Limb (tissue), 2 donors: ENCODE measurements around the gene APOL4.
A peak's percentile ranks its signal among the peaks of the same experiment; 100 is the strongest.
"Not testable (repeated sequence)": the region's sequence is repeated elsewhere in the genome, so short reads cannot be mapped to it uniquely, and the experiment has no call there.

Source experiments
- DNase-seq, 2 donors: peaks; one replicate each; pipeline ENCODE4 v3.0.0-alpha.2; 2016; ENCODE audit errors: extremely low spot score in 2 of 2

Gene APOL4

DNA sequence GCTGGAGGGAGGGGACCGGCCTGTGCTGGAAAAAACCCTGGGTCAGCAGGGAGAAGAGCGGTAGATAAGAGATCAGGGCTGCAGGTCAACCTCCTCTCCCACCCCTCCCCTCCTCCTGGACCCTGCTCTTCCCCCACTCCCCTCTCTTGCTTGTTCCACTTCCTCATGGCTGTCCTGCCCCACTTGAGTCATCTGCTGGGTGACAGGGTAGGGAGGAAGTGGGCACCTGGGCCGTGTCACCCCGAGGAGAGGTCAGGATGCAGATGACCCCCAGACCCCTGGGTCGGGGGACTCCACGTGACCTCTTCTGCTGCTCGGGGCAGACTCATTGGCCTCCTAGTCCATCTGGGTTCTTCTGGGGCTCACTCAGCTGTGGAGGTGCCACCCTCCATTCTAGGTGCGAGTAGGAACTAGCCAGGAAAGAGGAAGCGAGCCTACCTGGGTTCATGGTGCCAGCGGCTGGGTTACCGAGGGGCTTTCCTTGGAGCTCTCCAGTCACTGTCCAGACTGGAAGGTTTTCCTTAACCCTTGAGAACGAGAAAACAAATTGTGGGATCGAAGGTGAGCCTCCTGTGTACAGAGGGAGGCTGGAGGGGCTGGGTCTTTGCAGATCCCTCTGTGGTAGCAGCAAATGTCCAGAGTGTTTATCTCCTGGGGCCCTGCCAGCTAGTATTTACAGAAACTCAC lies 31.2 kb upstream of the APOL4 start:
- DNase-seq, result no peak

DNA sequence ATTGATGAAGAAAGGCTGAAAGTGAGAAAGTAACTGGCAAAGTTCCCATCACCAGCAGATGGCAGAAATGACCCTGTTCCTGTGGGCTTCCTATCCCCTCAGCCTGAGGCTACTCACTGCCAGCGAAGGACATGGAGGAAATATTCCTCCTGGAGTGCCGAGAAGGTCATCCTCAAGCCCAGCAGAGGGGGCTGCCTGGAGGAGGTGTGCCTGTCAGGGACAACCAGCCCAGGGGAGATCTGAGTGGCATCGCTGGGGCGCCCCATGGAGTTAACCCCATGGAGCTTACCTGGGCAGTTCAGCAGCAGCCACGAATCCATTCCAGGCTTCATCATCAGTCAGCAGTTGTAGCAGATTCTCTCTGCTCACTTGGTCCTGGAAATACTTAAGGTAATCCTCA lies 29.4 kb upstream of the APOL4 start:
- DNase-seq, result not testable (repeated sequence)

DNA sequence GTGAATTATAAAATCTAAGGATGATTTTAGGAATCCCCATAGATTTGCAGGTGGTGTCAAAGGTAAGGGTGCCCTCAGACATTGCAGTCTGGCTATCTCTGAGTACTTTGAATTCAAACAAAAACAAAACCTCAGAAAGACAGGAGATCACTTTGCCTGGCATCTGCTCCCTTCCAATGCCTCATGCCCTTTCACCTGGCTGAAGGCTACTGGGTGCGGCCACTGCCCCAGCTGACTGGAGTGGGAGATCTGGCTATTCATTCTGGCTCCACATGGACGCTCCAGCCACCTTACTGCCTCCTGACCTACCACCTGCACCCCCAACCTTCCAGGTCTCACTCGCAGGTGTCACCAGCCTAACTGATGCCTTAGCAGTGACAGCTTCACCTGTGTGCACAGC lies 28.0 kb upstream of the APOL4 start:
- DNase-seq, result not testable (repeated sequence)

DNA sequence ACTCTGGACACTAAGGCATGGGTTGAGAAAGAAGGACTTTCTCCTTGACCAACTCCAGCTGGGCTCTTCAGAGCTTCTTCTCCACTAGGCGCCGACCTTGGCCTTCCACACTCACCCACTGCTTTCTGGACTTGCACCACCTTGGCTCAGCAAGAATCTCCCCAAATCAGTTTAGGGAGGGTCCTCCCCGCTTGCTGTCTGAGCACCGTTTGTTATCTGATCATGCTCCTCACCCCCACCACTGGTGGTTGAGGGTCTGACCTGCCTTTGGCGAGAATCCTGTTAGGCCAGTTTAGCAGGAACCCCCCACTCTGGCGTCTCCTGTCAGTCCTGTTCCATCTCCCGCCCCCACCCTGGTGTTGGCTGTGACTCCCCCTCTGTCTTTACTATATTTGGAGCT lies 27.3 kb upstream of the APOL4 start:
- DNase-seq, result no peak

DNA sequence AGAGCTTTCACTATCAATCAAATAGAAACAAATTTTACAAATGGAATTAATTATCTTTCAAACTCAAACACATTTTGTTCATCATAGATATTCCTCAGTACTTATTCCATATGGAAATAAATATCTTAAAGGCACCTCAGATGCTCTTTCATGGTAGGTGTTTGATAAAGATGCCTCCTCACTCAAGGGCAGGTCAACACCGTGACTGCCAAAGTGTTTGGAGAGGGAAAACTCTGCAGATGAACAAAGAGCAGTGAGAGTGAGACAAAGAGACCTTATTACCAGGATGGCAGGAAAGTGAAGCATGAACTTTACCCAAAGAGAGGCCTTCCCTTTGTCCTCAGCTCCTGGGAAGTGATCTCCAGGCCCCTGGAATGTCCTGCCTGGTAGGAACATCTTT lies 26.8 kb upstream of the APOL4 start:
- DNase-seq, result not testable (repeated sequence)

DNA sequence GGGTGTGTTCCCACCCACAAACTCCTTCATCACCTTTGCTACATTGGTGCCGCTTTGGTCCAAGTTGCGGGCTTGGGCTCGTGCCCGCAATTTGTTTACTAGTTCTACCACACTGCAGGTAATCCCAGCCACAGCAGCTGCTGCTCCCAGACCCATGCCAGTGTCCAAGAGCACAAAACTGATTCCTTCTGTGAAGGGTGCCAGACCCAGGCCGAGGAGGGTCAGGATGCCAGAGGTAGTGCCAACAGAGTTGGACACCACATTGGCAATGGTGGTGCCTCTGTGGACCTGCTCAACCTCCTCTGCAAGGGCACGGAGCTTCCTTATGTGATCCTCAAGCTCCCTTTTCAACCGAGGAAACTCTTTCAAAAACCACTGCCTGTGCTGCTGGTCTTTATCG lies 26.2 kb upstream of the APOL4 start:
- no peak for DNase-seq

DNA sequence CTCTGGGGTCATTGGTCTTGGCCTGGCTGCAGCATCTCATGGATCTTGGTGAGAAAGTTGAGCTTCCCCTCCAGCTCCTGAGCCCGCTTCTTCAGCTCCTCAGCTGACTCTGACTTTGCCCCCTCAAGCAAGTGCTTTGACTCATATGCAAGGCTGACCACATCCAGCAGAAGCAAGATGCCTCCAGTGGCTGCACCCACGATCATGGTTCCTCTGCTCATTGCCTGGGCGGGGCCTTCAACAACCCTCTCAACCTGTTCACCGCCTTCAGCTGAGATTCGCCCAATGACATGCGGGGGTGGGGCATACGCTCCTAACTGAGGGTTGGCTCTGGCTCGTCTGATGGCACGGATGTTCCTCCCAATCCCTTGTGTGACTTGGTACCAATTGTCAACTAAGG lies 25.8 kb upstream of the APOL4 start:
- no peak for DNase-seq

DNA sequence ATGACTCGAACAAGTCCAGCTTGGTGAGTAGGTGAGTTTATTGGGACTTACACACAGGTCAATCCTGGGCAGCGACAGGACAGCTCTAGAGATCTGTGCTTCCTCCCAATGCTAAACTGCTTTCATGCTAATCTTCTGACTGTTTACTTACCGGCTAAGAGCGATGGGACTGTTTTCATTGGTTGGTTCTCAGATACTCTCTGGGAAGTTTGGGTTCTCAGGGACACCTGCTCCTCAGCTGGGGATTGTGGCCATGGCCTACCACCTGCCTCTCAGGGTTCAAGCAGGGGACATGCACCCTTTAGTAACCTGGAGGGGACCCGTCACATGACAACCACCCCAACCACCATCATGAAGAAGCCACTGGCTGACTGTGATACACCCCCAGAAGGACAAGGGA lies 24.6 kb upstream of the APOL4 start:
- no peak for DNase-seq

DNA sequence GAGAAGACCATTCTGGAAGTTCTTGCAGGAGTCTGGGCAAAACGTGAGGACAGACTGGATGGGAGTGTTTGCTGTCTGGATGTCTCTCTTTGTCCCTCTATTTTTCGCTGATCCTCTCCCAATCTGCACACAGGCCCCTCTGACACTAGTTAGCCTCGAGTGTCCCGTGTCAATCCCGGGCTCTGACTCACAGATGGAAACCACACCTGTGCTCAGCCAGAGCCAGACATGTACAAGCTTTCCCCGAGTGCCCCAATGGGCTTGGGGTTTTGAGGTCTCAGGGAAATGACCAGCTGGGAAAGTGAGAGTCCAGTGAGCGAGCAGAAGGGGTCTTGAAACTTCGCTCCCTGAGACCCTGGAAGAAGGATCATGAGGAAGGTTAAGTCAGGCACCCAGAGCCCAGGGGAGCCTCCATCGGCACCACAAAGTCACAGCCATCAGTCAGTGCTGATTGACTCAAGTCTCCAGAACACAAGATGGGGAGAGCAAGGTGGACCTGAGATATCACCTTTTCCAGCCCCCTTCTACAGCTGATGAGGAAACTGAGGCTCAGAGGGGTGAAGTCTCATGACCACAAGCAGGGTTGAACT lies 23.8 kb upstream of the APOL4 start:
- DNase-seq, result no peak

DNA sequence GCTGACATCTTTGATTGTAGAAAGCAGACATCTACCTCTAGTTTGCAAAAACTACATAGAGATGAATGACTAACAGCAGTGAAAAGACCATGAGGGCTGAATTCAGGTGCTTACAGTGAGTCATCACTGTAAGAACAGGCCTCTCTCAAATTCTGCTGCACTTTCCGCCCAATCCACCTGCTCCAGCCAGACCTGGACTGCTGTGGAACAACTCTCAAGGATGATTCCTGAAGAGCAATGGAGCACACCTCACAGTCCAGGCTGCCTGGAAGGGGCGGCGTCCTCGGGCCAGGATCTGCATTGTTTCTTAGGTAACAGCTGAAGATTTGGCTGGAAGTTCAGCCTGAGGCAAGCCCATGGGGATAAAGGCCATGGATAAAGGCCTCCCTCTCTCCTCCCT lies 22.6 kb upstream of the APOL4 start:
- DNase-seq, result no peak

DNA sequence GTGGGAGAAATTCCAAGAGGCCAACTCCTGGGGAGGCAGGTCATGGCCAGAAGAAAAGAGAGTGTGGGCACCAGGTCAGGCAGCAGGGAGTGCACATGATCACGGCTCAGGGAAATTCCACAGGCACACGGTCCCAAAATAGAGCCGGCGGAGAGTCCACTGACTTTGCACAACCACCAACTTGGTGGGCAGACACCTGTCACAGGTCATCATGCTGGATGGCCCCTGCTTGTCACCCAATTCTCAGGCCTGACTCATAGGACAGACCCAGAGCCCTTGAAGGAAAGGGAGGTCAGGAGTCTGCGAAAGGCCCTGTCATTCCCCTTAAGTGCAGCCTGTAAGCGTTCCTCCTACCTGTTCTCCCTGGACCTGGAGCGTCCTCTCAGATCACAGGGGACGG lies 21.9 kb upstream of the APOL4 start:
- no peak for DNase-seq

DNA sequence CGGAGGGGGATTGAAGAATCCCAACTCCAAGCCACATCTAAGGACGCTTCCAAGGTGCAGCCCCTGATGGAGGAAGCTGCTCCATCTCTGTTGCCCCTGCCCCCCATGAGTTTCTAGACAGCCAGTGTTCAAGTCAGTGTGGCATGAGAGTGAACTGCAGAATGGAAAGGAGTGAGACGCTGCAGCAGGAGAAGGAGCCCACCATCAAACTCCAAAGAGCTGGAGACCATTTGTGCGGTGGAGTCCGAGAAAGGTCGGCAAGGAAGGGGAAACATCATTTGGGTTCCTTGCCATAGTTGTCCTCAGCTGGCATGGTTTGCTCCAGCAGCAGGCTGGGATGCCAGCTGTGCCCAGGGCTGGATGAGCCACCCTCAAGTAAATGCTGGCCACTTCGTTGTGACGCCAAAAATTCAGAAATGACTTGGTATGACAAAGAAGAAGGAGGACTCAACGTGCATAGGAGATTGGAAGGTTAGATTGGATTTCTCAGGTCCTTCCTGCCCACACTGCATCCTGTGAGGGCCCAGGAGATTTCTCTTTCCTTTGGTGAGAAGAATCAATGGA lies 21.4 kb upstream of the APOL4 start:
- no peak for DNase-seq

DNA sequence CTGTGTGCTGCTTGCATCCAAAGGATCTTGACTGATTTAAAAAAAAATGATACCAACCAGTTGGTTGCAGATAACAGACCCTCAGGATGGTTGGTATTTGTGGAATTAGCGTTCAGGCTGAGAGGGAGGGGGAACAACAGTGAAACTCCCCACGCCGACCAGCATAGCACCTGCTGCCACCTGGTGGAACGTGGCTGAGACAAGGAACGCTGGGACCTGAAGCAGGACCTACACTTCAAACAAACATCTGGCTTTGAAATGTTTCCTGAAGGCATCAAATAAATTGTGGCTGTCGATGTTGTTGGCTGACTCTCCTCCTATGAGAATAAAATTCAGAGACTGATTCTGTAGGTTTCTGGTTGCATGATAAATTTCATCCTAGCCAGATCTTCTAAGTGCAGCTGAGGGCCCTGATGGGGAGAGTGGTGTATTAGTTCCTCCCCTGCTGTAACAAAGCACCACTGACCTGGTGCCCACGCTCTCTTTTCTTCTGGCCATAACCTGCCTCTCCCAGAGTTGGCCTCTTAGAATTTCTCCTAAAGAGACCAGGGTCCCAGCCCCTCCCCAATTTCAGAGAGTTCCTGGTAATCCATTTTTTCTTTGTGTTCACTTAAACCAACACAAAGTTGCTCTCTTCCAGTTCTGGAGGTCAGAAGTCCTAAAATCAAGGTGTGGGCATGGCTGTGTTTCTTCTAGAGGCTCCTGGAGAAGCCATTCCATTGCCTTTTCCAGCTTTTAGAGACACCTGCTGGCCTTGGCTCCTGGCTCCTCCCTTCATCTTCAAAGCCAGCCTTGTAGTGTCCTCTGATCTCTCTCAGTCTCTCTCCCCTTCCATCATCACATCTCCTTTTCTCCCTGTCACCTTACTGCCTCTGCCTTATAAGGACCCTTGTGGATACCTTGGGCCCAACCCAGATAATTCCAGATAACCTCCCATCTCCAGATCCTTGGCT lies 20.5 kb upstream of the APOL4 start:
- DNase-seq, result peak in 1 of 2 donors; percentile 76

DNA sequence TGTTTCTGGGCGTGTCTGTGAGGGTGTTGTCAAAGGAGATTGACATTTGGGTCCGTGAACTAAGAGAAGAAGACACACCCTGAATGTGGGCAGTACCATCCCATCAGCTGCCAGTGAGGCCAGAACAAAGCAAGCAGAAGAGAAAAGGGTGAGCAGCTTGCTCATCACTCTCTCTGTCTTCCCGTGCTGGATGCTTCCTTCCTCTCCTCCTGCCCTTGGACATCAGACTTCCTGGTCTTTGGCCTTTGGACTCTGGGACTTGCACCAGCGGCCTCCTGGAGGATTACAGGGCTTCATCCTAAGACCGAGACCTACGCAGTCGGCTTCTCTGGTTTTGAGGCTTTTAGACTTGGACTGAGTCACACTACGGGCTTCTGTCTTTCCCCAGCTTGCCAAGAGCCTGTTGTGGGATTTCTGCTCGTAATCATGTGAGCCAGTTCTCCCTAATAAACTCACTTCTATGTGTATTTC lies 18.9 kb upstream of the APOL4 start:
- no peak for DNase-seq

DNA sequence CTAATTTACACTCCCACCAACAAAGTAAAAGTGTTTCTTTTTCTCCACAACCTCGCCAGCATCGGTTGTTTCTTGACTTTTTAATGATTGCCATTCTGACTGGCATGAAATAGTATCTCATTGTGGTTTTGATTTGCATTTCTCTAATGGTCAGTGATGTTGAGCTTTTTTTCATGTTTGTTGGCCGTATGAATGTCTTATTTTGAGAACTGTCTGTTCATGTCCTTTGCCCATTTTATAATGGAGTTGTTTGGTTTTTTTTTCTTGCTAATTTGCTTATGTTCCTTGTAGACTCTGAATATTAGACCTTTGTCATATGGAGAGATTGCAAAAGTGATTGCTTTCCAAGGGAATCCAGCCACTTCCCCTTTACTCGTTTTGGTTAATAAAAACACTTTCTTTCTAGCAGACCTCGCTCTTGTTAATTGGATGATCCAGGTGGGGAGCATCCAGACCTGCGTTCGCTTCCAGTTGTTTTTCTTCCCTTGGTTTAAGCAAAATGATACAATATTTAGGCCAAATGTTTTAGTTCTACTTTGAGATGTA lies 17.1 kb upstream of the APOL4 start:
- DNase-seq, result no peak

DNA sequence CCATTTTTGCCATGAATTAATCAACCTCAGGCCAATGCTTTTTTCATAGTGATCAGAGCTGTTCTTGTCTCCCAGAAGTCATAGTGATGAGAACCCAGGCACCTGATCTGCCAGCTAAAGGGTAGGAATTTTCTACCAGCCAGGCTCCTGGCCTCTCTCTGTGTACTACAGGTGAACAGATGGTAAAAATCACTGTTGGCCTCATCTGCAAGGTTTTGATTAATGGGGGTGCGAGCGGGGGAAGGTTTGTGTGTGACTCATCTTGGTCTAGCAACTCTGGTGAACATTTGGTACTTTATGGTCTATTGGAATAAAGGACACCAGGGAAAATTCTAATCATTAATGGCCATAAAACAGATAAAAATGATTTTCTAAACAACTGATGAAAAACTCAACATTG lies 14.4 kb upstream of the APOL4 start:
- DNase-seq, result no peak

DNA sequence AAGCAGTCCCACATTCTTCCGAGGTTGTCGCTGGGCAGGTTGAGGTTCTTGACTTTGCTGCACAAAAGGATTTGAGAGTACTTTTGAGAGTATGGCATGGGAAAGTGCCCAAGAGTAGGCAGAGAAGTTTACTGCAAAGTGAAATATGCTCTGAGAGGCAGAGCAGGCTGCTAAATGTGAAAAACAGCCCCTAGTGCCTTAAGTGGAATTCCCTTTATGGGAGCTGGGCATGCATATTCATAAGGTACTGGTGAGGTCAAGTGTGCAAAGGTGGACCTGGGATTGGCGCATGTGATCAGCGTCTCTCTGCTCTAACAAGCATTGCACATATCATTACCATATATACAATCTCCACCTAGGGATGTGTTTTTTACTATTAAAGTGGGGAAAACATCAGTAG lies 12.0 kb upstream of the APOL4 start:
- DNase-seq, result no peak

DNA sequence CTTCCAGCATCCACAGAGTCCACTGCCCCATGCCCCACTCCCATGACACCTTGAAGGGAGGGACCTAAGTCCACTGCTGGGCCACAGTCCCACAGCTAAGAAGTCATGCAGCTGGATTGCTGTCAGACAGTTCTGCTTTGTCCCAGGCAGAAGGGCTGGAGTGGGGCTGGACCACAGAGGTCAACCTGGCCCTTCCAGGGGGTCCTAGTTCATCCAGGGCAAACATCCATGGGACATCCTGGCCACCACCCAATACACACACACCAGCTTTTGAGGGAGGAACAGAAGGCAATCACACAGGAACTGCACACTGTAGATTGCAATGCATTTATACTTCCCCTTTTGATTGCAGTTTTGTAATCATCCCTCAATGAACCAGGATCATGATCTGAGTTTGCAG lies 11.3 kb upstream of the APOL4 start:
- DNase-seq, result no peak

DNA sequence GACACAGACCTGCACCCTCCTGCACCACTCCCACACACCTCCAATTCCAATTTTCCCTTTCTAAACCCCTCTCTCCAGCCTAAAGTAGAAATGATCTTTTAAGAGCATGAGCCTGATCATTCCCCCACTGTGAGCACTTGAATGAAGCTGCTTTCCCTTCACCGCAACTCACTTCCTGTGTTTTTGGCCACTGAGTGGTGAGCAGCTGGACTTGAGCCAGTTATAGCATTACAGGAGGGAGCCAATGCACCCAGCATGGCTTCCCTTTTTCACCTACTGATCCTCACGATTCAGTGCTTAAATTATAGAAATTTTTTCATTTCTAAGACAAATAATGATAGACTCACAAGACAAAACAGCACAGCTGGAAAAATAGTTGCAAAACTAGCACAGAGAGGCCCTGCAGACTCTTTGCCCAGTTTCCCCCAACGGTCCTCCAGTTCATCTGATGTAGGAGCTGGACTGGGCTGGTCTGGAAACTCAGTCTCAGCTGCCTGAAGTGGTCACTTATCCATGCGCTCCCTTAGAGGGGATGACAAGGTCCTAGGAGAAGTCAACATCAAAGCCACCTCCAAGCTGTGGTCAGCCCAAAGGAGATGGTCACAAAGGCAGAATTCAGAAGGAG lies 9.7 kb upstream of the APOL4 start:
- DNase-seq, result no peak

DNA sequence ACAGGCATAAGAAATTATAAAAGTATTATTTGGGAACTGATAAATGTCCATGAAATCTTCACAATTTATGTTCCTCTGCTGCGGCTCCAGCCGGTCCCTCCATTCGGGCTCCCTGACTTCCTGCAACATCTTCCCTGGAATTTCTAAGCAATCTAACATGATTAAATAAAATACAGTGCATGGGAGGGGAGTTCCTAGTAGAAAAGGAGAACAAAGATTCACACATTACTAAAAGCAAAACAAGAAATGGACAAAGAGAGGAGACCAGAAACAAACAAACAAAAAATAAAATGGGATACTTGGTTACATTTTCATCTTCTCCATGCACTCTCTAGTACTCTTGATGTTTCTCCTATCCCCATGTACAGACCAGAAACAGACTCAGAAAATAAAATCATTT lies 8.6 kb upstream of the APOL4 start:
- DNase-seq, result no peak

DNA sequence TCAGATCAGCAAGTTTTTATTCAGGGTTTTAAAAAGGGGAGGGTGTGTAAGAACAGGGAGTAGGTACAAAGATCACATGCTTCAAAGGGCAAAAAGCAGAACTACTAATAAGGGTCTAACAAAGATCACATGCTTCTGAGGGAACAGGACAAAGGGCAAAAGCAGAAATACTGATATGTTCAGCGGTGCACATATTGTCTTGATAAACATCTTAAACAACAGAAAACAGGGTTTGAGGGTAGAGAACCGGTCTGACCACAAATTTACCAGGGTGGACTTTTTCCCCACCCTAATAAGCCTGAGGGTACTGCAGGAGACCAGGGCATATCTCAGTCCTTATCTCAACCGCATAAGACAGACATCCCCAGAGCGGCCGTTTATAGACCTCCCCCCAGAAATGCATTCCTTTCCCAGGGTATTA lies 7.9 kb upstream of the APOL4 start:
- DNase-seq, result not testable (repeated sequence)
